SK-N-SH treated with all-trans-retinoic acid at 6 μM for 48 hours (cell line): ENCODE data around the gene MTFR1L.

Experiments used
- ESRRG ChIP-seq: fragments of 250-450 bp; sonication (Bioruptor Pico); IDR thresholded peaks from 2 replicates; pipeline ENCODE4 v1.6.1; 2021; ENCODE audit warnings: mild to moderate bottlenecking
- OSR1 ChIP-seq: fragments of 250-450 bp; sonication (Bioruptor Pico); IDR thresholded peaks from 2 replicates; pipeline ENCODE4 v1.8.0; 2022; ENCODE audit warnings: moderate library complexity, mild to moderate bottlenecking, inconsistent platforms
- PPARA ChIP-seq: fragments of 250-450 bp; sonication (Bioruptor Pico); IDR thresholded peaks from 2 replicates; pipeline ENCODE4 v1.5.0; 2020; ENCODE audit warnings: mild to moderate bottlenecking, borderline replicate concordance
- RARB ChIP-seq: fragments of 250-450 bp; sonication (Bioruptor Pico); IDR thresholded peaks from 2 replicates; pipeline ENCODE4 v1.8.0; 2021; ENCODE audit warnings: mild to moderate bottlenecking, moderate library complexity
- TOX ChIP-seq: fragments of 250-450 bp; sonication (Bioruptor Pico); IDR thresholded peaks from 2 replicates; pipeline ENCODE4 v1.8.0; 2021; ENCODE audit warnings: mild to moderate bottlenecking, moderate library complexity, borderline replicate concordance
- ZC3H10 ChIP-seq: fragments of 250-450 bp; sonication (Bioruptor Pico); IDR thresholded peaks from 2 replicates; pipeline ENCODE4 v1.5.1; 2021; ENCODE audit warnings: mild to moderate bottlenecking, moderate library complexity
- ZFP3 ChIP-seq: fragments of 250-450 bp; sonication (Bioruptor Pico); IDR thresholded peaks from 2 replicates; pipeline ENCODE4 v1.5.0; 2020; ENCODE audit warnings: mild to moderate bottlenecking, moderate library complexity
- ZFP30 ChIP-seq: fragments of 450-650 bp; formaldehyde crosslinking; IDR thresholded peaks from 2 replicates; pipeline ENCODE4 v1.5.0; 2022; ENCODE audit warnings: mild to moderate bottlenecking, moderate library complexity
- ZNF565 ChIP-seq: fragments of 450-650 bp; formaldehyde crosslinking; conservative IDR thresholded peaks from 2 replicates; pipeline ENCODE4 v1.5.0; 2020; ENCODE audit warnings: low read depth, mild to moderate bottlenecking, moderate library complexity
- ZNF8 ChIP-seq: fragments of 450-650 bp; formaldehyde crosslinking; IDR thresholded peaks from 2 replicates; pipeline ENCODE4 v1.5.0; 2020; ENCODE audit warnings: mild to moderate bottlenecking, moderate library complexity
- TF ChIP-seq, protein P1 (sequence below): fragments of 250-450 bp; sonication (Bioruptor Pico); IDR thresholded peaks from 2 replicates; pipeline ENCODE4 v1.5.1; 2020; ENCODE audit warnings: low read depth, mild to moderate bottlenecking, moderate library complexity
- TF ChIP-seq, protein P2 (sequence below): fragments of 250-450 bp; sonication (Bioruptor Pico); IDR thresholded peaks from 2 replicates; pipeline ENCODE4 v1.5.1; 2021; ENCODE audit warnings: mild to moderate bottlenecking, moderate library complexity
- TF ChIP-seq, protein P3 (sequence below): fragments of 250-450 bp; sonication (Bioruptor Pico); IDR thresholded peaks from 2 replicates; pipeline ENCODE4 v1.5.0; 2020; ENCODE audit warnings: mild to moderate bottlenecking, moderate library complexity
- TF ChIP-seq, protein P4 (sequence below): fragments of 250-450 bp; sonication (Bioruptor Pico); IDR thresholded peaks from 2 replicates; pipeline ENCODE4 v1.8.0; 2020; ENCODE audit warnings: mild to moderate bottlenecking, moderate library complexity, borderline replicate concordance

DNA sequence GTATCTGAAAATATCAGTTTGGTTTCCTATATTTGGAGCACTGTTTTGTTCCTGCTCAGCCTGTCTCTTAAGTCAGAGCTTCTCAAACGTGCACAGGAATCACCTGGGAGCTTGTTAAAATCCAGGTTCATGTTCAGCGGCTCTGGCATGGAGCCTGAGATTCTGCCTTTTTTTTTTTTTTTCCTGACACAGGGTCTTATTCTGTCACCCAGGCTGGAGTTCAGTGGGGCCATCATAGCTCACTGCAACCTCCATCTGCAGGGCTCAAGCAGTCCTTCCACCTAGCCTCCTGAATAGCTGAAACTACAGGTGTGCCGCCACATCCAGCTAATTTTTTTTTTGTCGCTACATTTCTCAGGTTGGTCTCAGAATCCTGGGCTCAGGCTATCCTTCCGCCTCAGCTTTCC, 32.0 kb upstream of the MTFR1L start:
- no peak for TF ChIP-seq ZFP30 (CRISPR knock-in tag)
- TF ChIP-seq, protein P1, sequence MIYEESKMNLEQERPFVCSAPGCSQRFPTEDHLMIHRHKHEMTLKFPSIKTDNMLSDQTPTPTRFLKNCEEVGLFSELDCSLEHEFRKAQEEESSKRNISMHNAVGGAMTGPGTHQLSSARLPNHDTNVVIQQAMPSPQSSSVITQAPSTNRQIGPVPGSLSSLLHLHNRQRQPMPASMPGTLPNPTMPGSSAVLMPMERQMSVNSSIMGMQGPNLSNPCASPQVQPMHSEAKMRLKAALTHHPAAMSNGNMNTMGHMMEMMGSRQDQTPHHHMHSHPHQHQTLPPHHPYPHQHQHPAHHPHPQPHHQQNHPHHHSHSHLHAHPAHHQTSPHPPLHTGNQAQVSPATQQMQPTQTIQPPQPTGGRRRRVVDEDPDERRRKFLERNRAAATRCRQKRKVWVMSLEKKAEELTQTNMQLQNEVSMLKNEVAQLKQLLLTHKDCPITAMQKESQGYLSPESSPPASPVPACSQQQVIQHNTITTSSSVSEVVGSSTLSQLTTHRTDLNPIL (CRISPR knock-in tag), result no peak
- no peak for TF ChIP-seq ZNF565 (CRISPR knock-in tag)
- no peak for TF ChIP-seq ZNF8 (CRISPR knock-in tag)
- TF ChIP-seq ESRRG (CRISPR knock-in tag), result no peak
- no peak for TF ChIP-seq ZFP3 (CRISPR knock-in tag)
- TF ChIP-seq, protein P2, sequence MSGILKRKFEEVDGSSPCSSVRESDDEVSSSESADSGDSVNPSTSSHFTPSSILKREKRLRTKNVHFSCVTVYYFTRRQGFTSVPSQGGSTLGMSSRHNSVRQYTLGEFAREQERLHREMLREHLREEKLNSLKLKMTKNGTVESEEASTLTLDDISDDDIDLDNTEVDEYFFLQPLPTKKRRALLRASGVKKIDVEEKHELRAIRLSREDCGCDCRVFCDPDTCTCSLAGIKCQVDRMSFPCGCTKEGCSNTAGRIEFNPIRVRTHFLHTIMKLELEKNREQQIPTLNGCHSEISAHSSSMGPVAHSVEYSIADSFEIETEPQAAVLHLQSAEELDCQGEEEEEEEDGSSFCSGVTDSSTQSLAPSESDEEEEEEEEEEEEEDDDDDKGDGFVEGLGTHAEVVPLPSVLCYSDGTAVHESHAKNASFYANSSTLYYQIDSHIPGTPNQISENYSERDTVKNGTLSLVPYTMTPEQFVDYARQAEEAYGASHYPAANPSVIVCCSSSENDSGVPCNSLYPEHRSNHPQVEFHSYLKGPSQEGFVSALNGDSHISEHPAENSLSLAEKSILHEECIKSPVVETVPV (CRISPR knock-in tag), result no peak
- no peak for TF ChIP-seq RARB
- TF ChIP-seq, protein P3, sequence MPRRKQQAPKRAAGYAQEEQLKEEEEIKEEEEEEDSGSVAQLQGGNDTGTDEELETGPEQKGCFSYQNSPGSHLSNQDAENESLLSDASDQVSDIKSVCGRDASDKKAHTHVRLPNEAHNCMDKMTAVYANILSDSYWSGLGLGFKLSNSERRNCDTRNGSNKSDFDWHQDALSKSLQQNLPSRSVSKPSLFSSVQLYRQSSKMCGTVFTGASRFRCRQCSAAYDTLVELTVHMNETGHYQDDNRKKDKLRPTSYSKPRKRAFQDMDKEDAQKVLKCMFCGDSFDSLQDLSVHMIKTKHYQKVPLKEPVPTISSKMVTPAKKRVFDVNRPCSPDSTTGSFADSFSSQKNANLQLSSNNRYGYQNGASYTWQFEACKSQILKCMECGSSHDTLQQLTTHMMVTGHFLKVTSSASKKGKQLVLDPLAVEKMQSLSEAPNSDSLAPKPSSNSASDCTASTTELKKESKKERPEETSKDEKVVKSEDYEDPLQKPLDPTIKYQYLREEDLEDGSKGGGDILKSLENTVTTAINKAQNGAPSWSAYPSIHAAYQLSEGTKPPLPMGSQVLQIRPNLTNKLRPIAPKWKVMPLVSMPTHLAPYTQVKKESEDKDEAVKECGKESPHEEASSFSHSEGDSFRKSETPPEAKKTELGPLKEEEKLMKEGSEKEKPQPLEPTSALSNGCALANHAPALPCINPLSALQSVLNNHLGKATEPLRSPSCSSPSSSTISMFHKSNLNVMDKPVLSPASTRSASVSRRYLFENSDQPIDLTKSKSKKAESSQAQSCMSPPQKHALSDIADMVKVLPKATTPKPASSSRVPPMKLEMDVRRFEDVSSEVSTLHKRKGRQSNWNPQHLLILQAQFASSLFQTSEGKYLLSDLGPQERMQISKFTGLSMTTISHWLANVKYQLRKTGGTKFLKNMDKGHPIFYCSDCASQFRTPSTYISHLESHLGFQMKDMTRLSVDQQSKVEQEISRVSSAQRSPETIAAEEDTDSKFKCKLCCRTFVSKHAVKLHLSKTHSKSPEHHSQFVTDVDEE (CRISPR knock-in tag), result no peak
- no peak for TF ChIP-seq TOX (CRISPR knock-in tag)
- no peak for TF ChIP-seq PPARA (CRISPR knock-in tag)
- TF ChIP-seq ZC3H10 (CRISPR knock-in tag), result no peak
- TF ChIP-seq, protein P4, sequence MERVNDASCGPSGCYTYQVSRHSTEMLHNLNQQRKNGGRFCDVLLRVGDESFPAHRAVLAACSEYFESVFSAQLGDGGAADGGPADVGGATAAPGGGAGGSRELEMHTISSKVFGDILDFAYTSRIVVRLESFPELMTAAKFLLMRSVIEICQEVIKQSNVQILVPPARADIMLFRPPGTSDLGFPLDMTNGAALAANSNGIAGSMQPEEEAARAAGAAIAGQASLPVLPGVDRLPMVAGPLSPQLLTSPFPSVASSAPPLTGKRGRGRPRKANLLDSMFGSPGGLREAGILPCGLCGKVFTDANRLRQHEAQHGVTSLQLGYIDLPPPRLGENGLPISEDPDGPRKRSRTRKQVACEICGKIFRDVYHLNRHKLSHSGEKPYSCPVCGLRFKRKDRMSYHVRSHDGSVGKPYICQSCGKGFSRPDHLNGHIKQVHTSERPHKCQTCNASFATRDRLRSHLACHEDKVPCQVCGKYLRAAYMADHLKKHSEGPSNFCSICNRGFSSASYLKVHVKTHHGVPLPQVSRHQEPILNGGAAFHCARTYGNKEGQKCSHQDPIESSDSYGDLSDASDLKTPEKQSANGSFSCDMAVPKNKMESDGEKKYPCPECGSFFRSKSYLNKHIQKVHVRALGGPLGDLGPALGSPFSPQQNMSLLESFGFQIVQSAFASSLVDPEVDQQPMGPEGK (CRISPR knock-in tag), result no peak
- no peak for TF ChIP-seq OSR1 (CRISPR knock-in tag)
